UCSD-AML1 (cell line): ENCODE data around the gene CHCHD4.

Experiments
- DNase-seq: peaks from one replicate; lab custom pipeline; 2025; ENCODE audit not compliant: unreplicated experiment; lab: John Stamatoyannopoulos, UW

Gene CHCHD4

DNA sequence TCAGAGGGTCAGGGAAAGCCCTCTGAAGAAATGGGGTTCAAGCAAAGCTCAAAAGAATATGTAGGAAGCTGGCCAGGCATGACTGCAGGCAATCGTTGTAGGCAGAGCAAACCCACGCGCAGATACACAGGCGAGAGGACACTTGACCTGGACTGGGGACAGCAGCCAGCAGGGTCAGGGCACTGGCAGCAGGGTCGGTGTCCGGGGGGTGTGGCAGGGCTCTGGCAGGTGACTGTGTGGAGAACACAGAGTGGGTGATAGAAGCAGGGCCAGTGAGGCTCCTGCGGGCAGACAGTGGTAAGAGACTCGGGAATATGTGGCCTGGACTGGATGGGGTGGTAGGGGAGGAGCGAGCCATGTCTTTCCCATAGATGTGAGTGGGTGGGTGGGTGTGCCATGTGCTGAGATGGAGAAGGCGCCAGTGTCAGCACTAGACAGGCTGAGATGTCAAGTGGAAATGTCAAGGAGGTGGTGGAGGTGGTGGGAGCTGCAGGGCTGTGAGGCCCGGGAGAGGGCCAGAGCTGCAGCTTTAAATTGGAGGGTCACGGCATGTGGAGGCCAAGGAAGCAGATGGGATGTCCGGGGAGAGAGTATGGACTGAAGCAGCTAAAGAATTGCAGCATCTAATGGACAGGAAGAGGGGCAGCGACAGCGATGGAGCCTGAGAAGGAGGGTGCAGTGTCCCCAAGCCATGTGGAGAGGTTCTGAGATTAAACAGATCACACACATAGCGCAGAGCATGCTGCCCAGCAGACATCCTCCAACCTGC lies 13.6 kb upstream of the CHCHD4 start:
- DNase-seq = no peak

DNA sequence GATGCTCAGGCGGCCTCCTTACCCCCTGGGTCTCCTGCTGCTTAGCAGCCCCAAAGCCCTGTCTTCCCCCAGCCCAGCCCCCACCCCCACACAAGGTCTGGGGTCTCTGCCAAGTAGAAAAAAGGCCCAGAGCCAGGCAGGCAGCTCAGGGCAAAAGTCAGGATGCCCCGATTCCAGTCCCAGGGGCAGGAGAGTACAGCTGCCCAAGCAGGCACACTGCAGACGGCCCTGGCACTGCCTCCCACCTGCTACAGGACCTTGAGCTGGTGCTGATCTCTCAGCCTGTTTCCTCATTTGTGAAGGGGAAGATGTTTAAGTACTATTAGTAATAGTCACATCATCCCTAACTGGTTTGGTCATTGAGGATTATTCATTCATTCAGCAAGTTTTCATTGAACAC lies 12.8 kb upstream of the CHCHD4 start:
- no peak for DNase-seq

- no peak for DNase-seq
These were observed 12.3 kb upstream of the CHCHD4 start for GRCh38 chr3:14137004-14137403.

GRCh38 chr3:14135581-14135980 lies 10.9 kb upstream of the CHCHD4 start:
- DNase-seq = no peak

GRCh38 chr3:14134291-14134690 lies 9.6 kb upstream of the CHCHD4 start:
- no peak for DNase-seq

- no peak for DNase-seq
These were observed 9.2 kb upstream of the CHCHD4 start for GRCh38 chr3:14133876-14134275.

- DNase-seq = no peak
These were observed 8.6 kb upstream of the CHCHD4 start for GRCh38 chr3:14133188-14133800.

DNA sequence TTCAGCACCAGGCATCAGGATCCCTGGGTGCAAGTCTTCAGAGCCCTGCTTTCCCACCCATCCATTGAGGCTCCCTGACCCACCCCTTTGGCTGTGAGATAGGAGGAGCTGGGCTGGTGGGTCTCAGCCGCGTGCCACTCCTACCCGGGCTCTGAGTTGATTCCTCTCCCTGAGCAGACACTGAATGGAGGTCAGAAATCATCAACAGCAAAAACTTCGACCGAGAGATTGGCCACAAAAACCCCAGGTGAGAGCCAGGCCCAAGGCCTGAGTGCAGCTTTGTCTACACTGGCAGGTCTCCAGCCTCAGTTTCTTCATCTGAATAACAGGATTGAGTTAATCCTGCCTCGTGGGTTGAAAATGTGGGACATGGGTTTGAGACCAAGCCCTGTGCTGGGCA lies 8.0 kb upstream of the CHCHD4 start:
- DNase-seq = no peak

GRCh38 chr3:14132120-14132519 lies 7.5 kb upstream of the CHCHD4 start:
- no peak for DNase-seq

DNA sequence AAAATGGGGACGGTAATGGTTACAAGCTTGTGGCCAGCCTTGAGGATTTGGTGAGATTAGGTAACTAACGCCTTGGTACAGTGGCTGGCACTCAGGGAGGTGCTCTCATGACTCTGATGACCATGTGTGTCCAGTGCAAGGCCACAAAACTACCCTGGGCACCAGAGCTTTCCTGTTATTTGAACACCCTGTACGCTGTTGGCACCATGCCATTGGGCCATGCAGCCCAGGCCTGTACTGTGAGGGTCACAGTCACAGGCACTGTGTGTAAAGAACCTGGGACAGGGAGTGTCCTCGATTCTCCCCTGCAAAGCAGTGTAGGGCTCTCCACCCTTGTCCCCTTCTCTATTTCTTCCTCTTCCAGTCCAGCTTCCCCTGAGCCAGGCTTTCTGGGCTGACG lies 6.5 kb upstream of the CHCHD4 start:
- no peak for DNase-seq

GRCh38 chr3:14130707-14131106 lies 6.0 kb upstream of the CHCHD4 start:
- no peak for DNase-seq

DNA sequence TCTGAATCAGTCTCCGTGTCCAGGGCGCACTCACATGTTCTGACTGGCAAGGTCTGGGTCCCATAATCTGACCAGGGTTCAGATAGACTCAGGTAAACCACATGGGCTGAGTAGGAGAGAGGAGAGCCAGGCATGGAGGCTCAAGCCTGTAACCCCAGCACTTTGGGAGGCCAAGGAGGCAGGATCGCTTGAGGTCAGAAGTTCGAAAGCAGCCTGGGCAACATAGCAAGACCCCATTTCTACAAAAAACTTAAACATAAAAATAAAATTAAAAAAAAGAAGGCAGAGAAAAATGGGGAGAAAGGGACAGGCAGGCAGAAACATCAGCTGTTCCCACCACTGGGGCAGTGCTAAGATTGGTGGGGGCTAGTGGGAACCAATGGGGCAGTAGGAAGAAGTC lies 5.6 kb upstream of the CHCHD4 start:
- DNase-seq = no peak

DNA sequence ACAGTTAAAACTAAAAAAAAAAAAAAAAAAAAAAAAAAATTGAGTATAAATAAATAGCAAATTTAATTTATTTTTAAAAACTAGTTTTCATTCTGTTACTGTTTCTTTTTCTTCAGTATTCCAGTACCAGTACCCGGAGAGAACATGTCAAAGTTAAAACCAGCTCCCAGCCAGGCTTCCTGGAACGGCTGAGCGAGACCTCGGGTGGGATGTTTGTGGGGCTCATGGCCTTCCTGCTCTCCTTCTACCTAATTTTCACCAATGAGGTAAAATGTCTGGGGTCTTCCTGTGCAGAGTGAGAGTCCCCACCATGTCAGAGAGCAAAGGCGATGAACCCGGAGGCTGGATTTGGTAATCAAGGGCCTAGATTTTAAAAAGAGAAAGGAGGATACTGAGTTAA lies 4.6 kb upstream of the CHCHD4 start:
- DNase-seq = no peak

- DNase-seq = no peak
These were observed 4.1 kb upstream of the CHCHD4 start for GRCh38 chr3:14128724-14129123.

GRCh38 chr3:14127516-14128161 lies 3.0 kb upstream of the CHCHD4 start:
- DNase-seq = no peak

- DNase-seq = no peak
These were observed 2.3 kb upstream of the CHCHD4 start for GRCh38 chr3:14126887-14127505.

DNA sequence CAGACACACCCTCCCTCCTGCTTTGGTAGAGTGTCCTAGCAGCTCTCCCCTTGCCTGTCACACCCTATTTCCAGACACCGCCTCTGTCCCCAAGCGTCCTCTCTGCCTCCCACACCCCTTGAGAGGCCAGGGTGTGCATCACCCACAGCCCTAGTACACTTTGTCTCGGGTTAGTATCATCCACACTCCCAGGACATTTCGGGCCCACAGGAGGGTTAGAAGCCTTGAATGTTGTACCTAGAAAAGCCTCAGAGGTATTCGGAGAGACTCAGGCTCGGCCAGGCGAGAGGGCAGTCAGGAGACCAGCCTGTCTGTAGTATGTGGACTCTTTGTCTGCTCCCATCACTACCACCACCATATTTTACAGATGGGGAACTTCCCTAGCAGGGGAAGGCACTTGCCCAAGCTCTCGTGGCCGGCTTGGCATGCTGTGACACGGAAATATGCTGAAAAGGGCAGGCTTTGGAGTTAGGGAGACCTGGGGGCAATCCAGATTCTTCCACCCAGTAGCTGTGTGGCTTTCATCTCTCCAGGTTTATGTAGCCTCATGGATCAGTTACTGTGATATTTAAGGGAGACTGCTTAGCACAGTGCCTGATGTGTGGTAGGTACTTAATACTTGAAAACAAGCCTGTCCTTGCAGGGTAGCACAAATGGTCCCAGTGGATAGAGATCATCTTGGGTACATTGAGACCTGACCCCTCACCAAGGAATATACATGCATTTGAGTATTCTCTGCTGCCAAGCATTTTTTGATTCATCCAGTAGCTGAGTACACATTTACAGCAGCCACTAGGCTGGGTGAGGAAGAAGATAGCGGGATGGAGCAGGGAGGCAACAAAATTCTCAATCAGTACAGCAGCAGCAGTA lies 1.6 kb upstream of the CHCHD4 start:
- DNase-seq = no peak

DNA sequence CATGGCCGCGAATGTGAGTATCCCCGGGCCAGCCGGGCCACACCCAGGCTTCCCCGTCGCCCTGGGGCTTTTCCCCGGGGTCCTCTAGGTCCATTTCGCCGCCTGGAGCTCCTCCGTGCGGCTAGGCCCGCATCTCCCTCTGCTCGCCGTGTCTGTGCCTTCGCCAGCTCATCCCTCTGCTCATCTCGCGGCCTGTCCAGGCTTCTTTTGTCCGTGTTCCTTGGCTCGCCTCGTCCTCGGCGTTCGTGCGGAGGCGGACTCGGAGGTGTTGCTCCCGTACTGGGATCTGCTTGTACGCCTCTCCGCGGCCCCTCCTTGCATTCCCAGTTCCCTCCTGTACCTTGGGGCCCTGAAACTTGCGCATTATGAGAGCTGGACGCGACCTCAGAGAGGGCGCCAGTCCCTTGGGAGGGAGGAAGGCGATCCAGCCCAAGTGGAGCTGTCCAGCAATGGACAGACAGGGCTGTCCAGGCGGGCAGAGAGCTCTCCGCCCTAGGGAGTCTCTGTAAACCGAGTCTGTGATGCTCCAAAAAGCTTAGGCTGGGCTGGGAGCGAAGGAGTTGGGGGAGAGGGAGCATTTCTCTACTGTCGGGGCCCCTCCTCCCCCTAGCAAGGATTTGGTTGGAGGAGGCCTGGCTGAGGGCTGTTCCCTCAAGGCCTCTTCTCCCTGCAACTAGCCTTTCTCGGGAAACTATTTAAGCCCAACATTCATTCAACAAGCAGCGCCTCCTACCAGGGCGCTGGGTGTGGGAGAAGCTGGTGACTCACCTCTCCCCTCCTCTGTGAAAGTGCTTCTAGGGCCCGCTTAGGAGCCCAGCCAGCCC lies 735 bp upstream of the CHCHD4 start:
- DNase-seq = peak; percentile 60

DNA sequence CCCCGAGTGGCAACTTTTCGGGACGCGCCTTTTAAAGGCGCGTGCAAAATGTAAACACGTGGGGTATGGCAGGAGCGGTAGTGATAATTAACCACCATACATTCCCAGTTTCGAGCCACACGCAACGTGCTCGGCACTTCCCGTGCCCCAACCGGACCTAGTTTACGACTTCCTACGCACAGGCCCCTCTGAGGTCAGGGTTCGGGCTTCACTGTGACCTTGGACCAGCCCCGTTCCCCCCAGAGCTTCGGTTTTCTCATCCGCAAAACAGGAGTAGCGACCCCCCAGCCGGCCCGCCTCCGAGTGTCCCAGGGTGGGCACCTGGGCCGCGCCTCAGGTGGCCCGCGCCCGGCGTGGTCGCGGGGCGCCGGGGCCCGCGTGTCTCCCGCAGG lies 451 bp downstream of the CHCHD4 start:
- peak; percentile 81 for DNase-seq
